NB4 (cell line): Measurements from ENCODE around the gene FAM89A.

Experiments
- POLR2A ChIP-seq: IDR thresholded peaks from 2 replicates; pipeline ENCODE4 v1.6.1; 2011; ENCODE audit warnings: mild to moderate bottlenecking; ENCODE audit not compliant: insufficient read length; ENCODE audit errors: extremely low read depth
- TF ChIP-seq, protein P1 (sequence below): IDR thresholded peaks from one replicate; pipeline ENCODE4 v1.5.1; 2012; ENCODE audit warnings: low read depth, low read length

DNA sequence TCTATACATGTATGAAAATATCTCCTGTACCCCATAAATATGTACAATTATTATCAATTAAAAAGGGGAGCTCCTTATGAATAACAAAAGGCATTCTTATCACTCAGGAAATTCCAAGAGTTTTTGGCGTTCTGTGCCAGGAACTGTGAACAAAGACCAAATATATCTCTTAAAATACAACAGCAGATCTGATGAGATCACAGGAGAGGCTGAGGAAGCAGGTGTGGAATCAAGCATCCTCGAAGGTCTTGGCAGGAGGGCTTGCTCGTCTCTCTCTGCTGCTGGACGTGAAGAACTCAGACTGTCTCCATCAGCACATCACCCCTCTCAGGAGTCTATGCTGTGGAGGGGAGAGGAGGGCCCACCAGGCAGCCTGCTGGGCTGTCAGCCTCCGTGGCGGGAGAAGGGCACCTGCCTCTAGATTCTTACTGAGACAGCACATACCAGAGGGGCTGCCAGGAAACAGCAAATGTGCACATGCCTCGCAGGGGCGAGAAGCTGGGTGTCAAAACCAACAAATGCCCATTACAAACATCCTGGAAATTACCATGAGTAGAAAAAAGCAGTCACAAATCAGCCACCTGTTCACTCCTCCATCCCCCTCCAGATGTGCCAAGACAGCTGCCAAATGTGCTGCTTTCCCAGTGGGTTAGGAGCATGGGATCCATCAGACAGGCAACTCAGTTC, 30.8 kb upstream of the FAM89A start:
- TF ChIP-seq, protein P1, sequence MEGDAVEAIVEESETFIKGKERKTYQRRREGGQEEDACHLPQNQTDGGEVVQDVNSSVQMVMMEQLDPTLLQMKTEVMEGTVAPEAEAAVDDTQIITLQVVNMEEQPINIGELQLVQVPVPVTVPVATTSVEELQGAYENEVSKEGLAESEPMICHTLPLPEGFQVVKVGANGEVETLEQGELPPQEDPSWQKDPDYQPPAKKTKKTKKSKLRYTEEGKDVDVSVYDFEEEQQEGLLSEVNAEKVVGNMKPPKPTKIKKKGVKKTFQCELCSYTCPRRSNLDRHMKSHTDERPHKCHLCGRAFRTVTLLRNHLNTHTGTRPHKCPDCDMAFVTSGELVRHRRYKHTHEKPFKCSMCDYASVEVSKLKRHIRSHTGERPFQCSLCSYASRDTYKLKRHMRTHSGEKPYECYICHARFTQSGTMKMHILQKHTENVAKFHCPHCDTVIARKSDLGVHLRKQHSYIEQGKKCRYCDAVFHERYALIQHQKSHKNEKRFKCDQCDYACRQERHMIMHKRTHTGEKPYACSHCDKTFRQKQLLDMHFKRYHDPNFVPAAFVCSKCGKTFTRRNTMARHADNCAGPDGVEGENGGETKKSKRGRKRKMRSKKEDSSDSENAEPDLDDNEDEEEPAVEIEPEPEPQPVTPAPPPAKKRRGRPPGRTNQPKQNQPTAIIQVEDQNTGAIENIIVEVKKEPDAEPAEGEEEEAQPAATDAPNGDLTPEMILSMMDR: no peak
- no peak for TF ChIP-seq POLR2A
